SHP77 treated with DMSO at 0.1 percent for 48 hours (cell line): ENCODE data around the gene ADAM22.

Experiments used
- DNase-seq: peaks from one replicate; lab custom pipeline; 2025; lab: John Stamatoyannopoulos, UW

The ADAM22 gene

DNA sequence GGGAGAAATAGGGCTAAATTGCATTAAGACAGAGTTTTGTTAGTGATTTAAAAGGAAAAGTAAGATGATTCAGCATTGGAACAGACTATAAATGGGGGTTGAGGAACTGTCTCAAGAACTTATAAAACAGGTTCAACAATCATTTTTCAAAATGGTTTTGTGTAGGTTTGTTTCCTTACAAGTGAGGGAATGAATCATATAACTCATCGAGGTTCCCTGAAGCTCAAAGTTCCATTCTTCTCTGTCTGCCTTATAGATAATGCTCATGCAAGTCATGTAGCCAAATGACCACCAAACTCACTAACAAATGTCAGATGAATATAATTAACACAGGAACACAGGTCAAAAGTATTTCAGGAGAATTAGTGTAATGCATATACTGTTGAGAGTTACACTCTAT is 27.7 kb downstream of the ADAM22 start:
- no peak for DNase-seq

DNA sequence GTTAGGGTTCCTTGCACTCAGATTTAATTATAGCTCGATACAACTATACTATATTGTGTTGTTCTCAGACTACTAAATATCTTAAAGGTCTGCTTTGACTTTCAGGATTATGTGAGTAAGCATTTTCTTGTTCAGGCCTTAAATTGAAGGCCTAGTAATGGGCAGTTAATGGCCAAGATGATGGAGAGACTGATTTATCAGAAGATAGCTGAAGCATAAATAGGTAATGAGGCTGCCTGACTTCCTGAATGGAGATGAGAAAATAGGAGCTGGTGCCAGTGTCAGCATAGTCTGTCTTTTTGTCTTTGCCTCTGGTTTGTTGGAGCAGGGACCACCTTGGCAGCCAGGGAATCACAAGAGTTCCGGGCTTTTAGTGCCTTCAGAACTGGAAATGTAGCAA is 32.2 kb downstream of the ADAM22 start:
- no peak for DNase-seq

DNA sequence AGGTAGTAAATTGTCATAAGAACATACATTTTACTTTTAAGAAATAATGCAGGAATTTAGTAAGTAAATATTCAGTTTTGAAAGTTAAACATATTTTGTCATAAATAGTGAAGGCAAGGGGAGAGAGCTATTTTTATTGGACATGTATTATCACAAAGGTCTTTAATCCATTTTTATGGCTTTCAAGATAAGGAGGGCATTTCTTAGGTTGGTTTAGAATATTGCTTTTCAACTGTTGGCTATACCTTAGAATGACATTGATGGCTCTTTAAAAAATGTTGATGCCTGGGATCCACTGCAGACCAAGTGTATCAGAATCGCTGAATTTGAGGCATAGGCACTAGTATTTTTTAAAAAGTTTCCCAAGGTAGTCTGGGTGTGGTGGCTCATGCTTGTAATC is 34.0 kb downstream of the ADAM22 start:
- DNase-seq, result no peak

DNA sequence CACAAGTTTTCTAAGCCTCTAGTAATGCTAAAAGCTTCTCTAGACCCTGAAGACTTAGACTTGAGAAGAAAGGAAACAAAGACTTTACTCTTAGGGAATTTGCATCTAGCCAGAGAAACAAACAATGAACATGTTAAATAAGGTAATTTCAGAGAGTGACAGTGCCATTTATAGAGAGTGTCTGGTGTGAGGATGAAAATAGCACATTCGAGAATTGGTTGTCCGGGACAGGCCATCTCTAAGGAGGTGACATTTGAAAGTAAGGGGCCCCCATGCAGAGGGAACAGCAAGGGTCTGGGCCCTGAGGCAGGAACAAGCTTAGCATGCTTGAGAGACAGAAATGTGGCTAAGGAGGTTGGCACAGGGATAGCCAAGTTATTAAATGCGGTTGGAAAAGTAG is 48.1 kb downstream of the ADAM22 start:
- DNase-seq, result no peak

DNA sequence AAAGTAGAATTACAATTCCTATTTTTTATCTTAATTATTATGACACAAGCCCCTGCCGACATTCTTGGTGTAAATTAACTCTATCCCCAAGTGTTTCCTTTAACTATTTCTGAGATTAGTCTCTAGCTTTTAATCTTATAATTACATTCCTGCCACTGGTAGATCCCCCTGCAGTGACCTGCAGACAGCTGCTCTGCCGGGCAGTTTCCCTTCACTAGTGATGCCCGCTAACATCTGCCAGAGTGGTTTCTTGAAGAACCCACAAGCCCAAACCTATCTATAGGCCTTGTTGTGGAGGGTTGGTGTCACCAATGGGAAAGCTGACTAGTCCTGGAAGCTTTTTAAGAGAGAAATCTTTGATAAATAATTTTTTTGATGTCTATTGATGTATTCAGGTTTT is 50.0 kb downstream of the ADAM22 start:
- DNase-seq, result no peak

DNA sequence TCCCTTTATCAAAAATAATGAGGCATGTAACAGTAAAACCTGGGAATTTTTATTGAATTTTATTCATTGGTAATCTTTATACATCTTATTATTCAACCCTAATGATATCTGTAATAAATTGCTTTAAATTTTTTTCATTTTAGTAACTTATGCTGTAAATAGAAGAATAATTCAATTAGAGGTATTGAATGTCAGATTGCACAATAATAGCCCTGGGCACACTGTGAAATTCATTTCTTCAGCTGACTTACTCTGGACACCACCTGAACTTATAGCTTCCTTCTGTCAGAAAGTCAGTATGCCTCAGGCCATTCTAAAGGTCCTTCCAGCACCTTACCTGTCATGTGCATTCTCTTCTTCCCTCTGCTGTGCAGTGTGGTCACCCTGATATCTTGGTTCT is 59.2 kb downstream of the ADAM22 start:
- no peak for DNase-seq

DNA sequence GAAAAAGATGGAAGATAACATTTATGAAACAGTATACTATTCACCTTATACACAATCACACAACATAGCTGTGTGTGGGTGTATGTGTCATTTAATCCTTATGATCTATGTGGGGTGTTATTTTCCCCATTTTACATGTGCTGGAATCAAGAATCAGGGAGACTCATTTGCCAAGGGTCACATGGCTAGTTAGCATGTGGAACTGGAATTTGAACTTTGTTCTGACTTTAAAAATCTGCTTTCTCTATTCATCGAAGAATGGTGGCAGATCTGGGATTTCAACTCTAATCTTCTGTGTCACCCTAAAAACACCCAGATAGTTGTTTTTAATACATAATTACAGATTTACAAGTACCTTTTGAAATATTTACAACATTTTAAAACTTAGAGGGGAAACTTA is 65.2 kb downstream of the ADAM22 start:
- no peak for DNase-seq

DNA sequence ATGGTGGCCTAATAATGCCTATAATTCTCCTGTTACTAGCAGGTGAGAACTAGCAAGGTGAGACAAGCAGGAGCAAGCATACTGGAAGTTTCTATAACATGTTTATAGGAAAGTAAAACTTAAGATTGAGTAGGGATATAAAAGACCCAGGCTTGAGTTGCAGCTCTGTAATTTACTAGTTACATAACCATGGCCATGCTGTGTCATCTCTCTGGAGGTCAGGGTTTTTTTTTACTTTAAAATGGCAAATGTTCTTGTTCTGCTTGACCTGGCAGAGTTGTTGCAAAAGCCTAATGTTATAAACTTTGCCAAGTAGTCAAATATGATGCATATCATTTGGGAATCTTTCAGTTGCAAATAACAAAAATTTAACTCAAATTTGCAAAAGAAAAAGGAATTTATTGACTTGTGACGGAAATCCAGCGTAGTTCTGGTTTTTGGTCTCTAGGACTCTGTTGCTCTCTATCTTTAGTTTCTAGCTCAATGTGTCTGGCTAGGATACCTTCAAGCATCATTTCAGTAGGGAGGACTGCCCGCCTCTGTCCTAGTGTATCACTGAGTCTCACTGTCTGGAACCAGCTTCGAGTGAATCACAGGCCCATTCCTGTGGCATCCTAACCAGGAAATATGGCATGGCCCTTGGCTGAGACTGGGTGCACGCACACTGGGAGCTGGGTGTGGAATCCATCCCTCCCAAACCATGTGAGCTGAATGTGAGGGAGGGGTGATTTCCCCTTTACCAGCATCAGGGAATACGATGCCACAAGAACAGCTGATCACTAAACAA is 67.9 kb downstream of the ADAM22 start:
- no peak for DNase-seq

DNA sequence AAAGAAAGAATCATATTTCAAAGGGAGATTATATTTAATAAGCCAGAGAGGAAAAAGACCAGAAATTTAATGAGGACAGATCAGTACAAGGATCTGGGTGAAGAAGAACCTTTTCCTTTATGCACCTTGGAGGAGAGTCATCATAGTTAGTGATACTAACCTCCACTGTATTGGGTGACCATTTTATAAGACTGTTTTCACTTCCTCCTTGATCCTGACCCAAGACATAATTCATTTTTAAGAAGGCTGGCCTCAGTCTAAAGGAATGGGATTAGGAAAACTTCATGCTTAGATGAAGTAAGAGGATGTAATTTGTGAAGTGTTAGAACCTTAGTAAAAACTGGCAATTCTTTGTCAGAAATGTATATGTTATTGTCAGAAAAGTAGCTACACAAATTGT is 68.6 kb downstream of the ADAM22 start:
- DNase-seq, result no peak

DNA sequence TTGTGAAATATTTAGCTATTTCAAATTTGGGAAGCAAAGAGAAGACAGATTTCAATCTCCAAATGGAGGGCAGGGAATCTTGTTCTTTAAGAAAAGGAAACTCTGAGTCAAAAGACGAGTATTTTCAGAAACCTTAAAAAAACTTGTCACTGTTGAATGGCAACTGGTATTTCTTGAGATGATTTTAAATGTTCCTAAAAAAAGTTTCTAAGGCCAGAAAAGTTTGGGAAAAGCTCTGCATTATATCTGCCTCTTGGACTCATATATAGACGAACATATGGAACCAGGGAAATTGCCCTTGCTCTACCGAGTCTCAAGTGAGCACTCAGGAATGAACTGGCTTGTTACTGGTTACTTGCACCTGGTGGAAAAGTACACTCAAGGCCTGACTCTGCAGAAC is 69.5 kb downstream of the ADAM22 start:
- no peak for DNase-seq

DNA sequence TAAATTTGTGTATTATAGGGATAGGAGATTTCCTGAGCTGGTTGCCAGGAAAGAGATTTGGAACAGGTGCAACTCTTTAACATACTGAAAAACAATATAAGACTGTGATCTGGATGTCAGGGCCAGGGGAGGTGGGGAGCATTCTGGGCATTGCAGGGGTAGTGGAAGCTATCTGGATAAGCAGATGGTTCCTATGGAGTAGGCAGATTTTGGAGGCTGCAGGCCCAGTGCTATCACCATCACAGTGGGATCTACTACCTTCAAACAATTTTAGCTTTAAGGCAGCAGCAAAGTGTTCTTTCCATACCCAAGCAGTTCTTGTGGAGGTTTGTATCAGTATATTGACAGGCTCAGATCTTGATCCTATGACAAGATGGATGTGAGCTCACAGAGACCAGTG is 71.1 kb downstream of the ADAM22 start:
- DNase-seq, result no peak

DNA sequence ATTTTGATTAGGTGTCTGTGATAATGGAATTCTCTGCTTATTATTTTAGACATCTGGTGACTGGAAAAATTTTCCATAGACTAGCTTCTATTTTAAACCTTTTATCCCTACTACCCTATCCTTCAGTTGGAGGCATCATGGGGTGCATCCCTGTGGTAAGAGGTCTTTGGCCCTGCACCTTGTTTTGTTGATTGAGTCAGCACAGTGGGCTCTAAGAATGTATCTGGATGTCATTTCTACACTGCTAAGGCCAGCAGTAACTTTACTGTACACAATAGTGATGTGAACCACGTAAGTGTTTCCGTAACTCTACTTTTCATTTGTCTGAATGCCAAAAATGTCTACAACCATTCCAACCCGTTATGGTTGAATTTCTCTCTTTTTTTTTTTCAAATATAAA is 75.6 kb downstream of the ADAM22 start:
- DNase-seq, result no peak

DNA sequence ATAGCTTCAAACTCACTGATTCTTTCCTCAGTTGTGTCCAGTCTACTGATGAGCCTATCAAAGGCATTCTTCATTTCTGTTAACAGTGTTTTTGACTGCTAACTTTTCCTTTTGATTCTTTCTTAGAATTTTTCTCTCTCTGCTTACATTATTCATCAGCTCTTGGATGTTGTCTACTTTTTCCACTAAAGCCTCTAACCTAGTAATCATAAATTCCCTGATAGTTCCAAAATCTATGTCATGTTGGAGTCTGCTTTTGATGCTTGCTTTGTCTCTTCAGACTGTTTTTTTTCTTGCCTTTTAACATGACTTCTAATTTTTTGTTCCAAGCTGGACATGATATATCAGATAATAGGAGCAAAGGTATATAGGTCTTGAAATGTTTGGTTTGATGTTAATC is 78.0 kb downstream of the ADAM22 start:
- DNase-seq, result no peak

DNA sequence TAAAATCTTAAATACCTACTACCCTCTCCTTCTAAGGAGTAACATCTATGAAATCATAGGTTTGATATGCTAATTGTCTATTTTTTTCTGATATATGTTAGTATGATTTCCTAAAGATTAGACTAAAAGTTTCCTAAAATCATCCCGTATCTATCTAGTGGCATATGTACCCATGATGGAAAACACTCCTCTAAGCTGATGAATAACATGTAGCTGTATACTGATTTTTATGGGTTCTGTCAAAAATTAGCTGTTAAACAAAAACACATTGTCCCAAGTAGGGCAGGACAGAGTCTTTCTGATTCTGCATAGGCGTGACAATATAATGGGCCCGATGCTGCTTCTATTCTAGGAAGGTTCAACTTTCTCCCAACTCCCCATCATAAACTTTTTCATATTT is 79.9 kb downstream of the ADAM22 start:
- no peak for DNase-seq

DNA sequence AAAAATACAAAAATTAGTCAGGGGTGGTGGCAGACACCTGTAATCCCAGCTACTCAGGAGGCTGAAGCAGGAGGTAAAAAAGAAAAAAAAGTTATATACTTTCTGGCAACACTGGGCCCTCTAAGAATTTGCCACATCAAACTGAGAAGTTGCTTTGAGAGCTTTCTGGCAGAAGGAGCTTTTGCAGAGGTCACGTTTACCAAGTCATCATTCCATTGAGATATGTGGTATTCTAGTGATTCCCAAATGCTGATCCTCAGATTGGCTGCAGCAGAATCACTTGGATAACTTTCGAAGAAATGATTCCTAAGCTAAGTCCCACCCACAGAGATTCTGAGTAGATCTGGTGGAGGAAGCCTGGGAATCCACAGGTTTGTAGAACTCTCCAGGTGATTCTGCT is 80.5 kb downstream of the ADAM22 start:
- DNase-seq, result no peak

DNA sequence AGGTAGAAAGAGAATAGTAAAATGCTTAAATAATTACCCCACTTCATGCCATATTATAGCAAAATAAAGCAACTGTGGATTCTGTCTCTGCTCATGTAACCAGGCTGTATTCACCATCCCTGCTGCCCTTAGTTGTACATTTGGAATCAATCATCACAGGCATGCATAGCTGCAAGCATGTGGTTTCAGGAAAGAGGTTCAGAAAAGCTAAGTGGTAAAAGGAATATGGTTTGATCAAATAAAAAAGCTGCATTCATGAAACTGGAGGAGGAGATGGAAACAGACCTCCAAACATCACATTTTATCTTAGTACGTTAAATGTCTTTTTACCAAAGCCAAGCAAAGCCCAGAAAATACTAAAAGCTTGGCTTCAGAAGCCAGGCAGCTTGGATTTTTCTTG is 81.3 kb downstream of the ADAM22 start:
- no peak for DNase-seq

DNA sequence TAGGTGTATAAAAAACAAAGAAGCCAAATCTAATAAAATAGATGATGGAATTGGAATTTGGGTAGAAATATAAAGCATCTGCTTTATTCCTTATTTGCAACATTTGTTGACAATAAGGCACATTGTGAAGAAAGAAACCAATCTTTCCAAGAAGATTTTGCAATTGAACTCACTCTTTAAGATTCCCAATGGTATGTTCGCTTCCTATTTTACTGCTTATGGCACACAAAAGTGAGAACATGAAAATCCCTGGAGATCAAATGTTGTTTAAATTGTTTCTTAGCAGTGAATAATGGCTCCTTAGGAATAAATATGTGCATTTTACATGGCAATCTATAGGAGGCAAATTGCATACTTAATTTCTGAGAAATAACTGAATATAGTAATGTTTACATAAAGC is 84.5 kb downstream of the ADAM22 start:
- no peak for DNase-seq

DNA sequence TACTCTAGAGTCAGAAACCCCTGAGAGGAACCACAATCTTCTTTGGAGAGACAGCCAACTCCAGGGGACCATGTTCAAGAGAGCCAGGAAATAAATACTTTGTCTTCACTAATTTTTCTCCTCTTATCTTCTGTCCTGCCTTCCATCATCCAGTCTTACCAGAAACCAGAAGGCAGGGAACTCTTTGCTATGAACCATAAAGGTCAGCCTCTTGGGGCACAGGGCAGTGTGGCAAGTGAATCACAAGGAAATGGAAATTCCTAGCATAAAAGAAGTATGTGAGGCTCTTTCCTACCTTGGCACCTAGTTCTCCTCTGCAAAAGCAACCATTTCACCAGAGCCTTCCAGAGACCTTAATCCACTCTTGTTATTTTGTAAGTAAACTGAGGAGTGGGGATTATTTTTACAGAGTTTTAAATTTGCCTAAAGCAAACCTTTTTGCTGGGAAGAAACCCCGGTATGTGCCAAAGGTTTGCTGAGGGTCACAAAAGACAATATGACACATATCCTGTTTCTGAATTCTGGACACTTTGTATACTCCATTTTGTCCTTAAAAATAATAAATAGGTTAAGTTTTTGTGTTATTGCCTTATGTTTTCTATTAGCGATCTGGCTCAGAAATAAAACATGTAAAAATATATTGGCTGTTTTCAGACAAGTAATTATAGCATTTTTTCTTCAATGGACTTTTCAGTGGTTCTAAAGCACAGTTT is 87.1 kb downstream of the ADAM22 start:
- no peak for DNase-seq

DNA sequence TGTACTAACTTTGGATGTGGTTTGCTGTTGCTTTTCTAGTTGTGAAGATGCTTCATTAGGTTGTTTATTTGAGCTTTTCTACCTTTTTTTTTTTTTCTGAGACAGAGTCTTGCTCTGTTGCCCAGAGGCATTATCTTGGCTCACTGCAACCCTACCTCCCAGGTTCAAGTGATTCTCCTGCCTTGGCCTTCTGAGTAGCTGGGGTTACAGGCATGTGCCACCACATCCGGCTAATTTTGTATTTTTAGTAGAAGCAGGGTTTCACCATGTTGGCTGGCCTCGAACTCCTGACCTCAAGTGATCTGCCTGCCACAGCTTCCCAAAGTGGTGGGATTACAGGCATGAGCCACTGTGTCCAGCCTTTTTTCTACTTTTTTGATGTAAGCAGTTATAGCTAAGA is 93.7 kb downstream of the ADAM22 start:
- no peak for DNase-seq

DNA sequence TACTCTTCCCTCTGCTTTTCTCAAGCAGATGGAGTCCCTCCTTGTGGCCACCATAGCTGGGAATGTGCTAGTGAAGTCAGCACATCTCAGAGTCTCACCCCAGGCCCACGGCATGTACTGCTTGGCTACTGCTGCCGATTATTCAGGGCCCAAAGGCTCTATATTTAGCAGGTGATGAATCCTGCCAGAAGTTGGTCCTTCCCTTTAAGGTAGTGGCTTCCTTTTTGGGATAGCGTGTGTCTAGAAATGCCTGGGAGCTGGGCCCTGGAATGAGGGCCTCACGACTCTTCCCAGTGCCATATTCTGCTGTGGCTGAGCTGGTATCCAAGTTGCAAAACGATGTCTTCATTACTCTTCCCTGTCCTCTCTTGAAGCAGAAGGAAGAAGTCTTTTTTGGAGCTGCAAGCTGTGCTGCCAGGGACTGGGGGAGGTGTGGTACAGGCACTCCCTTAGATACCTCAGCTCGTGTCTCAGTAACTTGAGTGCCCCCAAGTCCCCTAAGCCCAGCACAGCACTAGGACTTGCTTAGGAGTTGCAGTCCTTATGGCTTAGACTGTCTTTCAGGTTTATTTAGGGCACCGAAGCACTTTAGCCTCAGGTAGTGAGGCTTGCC is 100.1 kb downstream of the ADAM22 start:
- no peak for DNase-seq

DNA sequence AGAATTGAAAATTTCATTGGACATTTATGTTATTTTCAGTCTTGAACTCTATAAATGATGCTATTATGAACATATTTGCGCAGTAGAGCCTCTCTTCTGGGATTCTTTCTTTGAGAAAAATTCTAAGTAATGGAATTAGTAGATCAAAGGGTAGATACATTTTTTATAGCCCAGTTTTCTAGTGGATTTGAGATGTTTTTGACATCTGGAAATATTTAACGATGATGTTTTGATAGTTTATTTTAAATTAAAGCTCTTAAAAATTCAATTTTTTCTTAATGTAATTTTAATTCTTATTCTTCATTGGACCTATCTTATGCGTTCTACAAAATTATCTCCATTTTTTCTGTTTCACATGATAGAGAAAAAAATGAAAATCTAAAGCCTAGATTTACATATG is 103.0 kb downstream of the ADAM22 start:
- DNase-seq, result no peak

DNA sequence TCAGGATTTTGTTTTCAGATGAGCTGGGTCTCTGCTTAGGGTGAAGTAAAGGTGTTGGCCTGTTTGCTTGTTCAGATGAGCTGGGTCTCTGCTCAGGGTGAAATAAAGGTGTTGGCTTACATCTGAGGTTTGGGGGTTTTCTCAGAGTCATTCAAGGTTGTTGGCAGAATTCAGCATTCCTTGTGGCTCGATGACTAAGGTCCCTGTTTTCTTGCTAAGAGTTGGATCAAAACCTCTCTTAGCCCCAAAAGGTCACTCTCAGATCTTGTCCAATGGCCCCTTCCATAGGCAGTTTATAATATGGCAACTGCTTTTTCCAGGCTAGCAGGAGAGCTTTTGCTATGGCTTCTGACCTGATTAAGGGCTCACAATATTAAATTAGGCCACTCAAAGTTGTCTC is 106.6 kb downstream of the ADAM22 start:
- DNase-seq, result no peak

DNA sequence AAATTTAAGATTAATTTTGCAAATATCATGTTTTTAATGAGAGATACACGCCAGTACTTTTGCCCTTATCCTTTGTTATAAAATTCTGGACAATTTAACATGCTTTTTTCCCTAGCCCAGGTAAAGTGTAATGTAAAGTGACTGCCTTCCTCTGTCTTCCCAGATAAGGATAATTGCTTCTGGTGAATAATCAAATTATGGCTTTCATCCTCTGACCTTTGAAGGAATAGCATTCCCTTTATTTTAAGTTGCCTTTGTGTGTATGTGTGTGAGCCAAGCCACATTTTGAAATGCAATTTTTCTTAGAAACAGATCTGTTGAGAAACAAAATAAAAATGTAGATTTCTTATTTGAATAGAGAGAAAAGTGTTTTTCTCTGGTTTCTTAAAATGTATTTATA is 107.5 kb downstream of the ADAM22 start:
- DNase-seq, result no peak

DNA sequence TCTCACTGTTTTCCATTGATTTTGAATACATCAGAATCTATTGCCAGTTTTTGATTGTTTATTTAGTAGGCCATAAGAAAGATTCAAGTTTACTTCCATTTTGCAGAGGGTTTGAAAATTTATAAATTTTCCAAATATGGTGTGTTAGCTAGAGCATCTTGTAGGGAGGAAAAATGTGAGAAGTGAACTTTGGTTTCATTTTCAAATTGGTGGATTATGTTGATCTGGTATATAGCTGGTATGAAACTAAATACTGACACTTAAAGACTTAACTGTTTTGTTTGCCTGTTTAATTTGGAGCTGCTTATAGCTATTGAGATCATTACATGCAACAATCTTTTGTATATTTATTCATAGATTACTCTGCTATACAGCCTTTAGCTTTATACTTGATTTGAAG is 108.1 kb downstream of the ADAM22 start:
- no peak for DNase-seq
